22Rv1 (cell line): ENCODE measurements around the gene FER.

Experiments used
- ZFX ChIP-seq: fragments of 450-650 bp; IDR thresholded peaks from 2 replicates; pipeline ENCODE4 v1.6.1; 2017; ENCODE audit warnings: antibody characterized with exemption, borderline replicate concordance
- TF ChIP-seq, protein P1 (sequence below): fragments of 450-650 bp; IDR thresholded peaks from 2 replicates; pipeline ENCODE4 v1.5.1; 2017; ENCODE audit warnings: mild to moderate bottlenecking

DNA sequence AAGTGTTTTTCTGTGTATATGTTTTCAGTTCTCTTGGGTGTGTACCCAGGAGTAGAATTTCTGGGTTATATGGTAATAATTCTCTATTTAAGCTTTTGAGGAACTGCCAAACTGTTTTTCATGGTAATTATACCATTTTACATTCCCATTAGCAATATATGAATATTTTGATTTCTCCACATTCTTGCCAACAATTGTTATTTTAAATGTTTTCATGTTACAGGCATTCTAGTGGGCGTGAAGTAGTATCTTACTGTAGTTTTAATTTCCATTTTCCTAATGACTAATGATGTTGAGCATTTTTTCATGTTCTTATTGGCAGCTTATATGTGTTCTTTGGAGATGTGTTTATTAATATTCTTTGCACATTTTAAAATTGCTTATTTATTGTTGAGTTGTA, 199.5 kb downstream of the FER start:
- TF ChIP-seq, protein P1, sequence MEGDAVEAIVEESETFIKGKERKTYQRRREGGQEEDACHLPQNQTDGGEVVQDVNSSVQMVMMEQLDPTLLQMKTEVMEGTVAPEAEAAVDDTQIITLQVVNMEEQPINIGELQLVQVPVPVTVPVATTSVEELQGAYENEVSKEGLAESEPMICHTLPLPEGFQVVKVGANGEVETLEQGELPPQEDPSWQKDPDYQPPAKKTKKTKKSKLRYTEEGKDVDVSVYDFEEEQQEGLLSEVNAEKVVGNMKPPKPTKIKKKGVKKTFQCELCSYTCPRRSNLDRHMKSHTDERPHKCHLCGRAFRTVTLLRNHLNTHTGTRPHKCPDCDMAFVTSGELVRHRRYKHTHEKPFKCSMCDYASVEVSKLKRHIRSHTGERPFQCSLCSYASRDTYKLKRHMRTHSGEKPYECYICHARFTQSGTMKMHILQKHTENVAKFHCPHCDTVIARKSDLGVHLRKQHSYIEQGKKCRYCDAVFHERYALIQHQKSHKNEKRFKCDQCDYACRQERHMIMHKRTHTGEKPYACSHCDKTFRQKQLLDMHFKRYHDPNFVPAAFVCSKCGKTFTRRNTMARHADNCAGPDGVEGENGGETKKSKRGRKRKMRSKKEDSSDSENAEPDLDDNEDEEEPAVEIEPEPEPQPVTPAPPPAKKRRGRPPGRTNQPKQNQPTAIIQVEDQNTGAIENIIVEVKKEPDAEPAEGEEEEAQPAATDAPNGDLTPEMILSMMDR, result no peak
- no peak for TF ChIP-seq ZFX
